IMR-90 (cell line): ENCODE measurements around the gene KCTD4. TPM values are rescaled to one million over a fixed set of nuclear protein-coding genes. Genes with fewer than 3 reads are reported as not detected.

Experiments used
- ATAC-seq: fragments of 200-7000 bp; cut with Tn5 transposase; 2 replicates; pipeline ENCODE4 v1.9.1; 2020; ENCODE audit warnings: low read depth, mild to moderate bottlenecking, moderate library complexity
- BruUV-seq: library from RNA; stranded (reverse); fragments of 400-500 nt; replicated peaks from 2 replicates; lab custom pipeline; 2021; lab: Mats Ljungman, UMichigan
- CTCF ChIA-PET: fragments of 300-600 bp; formaldehyde crosslinking; extraction: SDS; loops from one replicate; lab custom pipeline; 2021; ENCODE audit warnings: antibody characterized with exemption; lab: Yijun Ruan, JAX
- POLR2A ChIA-PET: fragments of 300-600 bp; sonication (Branson Sonifier 250); formaldehyde crosslinking; loops from one replicate; lab custom pipeline; 2022; ENCODE audit warnings: antibody characterized with exemption; ENCODE audit not compliant: unreplicated experiment; lab: Charles Lee
- DNase-seq: peaks from one replicate; pipeline ENCODE4 v3.0.0; 2013
- H2AFZ ChIP-seq: replicated peaks from 2 replicates; pipeline ENCODE3; 2013; ENCODE audit warnings: low read length, mild to moderate bottlenecking; ENCODE audit not compliant: poor library complexity
- H2AK5ac ChIP-seq: 2 replicates; pipeline ENCODE4 v1.6.1; 2013; ENCODE audit warnings: low read depth, low read length, inconsistent platforms
- H2AK9ac ChIP-seq: replicated peaks from 2 replicates; pipeline ENCODE3; 2013; ENCODE audit warnings: mild to moderate bottlenecking, low read depth, low read length, moderate library complexity; ENCODE audit not compliant: poor library complexity
- H2BK120ac ChIP-seq: 2 replicates; pipeline ENCODE4 v1.6.1; 2013; ENCODE audit warnings: low read depth, low read length, inconsistent platforms
- H2BK15ac ChIP-seq: 3 replicates; pipeline ENCODE4 v1.6.1; 2013; ENCODE audit warnings: low read depth, low read length, inconsistent platforms
- H2BK20ac ChIP-seq: 2 replicates; pipeline ENCODE4 v1.6.1; 2013; ENCODE audit warnings: low read depth, mild to moderate bottlenecking, inconsistent platforms, low read length, moderate library complexity
- H2BK5ac ChIP-seq: 2 replicates; pipeline ENCODE4 v1.6.1; 2013; ENCODE audit warnings: mild to moderate bottlenecking, low read depth, low read length, inconsistent platforms; ENCODE audit not compliant: poor library complexity, severe bottlenecking
- H3K14ac ChIP-seq: replicated peaks from 2 replicates; pipeline ENCODE4 v1.6.1; 2013; ENCODE audit warnings: low read depth, low read length, inconsistent platforms
- H3K18ac ChIP-seq: 2 replicates; pipeline ENCODE4 v1.6.1; 2013; ENCODE audit warnings: low read depth, low read length, control low read depth
- H3K23ac ChIP-seq: 2 replicates; pipeline ENCODE4 v1.6.1; 2013; ENCODE audit warnings: low read depth, low read length, inconsistent platforms
- H3K27ac ChIP-seq: 2 replicates; pipeline ENCODE4 v1.5.1; 2013; ENCODE audit warnings: mild to moderate bottlenecking, control low read depth, low read length; ENCODE audit not compliant: insufficient read depth
- H3K27me3 ChIP-seq: 2 replicates; pipeline ENCODE4 v1.6.1; 2013; ENCODE audit warnings: low read length; ENCODE audit not compliant: control insufficient read depth, insufficient read depth
- H3K36me3 ChIP-seq: 2 replicates; pipeline ENCODE4 v1.6.1; 2013; ENCODE audit warnings: low read length, mixed read lengths; ENCODE audit not compliant: control insufficient read depth, insufficient read depth
- H3K4ac ChIP-seq: 2 replicates; pipeline ENCODE4 v1.6.1; 2013; ENCODE audit warnings: low read depth, low read length, inconsistent platforms
- H3K4me1 ChIP-seq: 2 replicates; pipeline ENCODE4 v1.6.1; 2013; ENCODE audit warnings: low read length, mixed read lengths; ENCODE audit not compliant: control insufficient read depth, insufficient read depth
- H3K4me2 ChIP-seq: 2 replicates; pipeline ENCODE4 v1.6.1; 2013; ENCODE audit warnings: low read depth, mild to moderate bottlenecking, control low read depth, low read length, moderate library complexity
- H3K4me3 ChIP-seq: 2 replicates; pipeline ENCODE4 v1.5.1; 2013; ENCODE audit warnings: low read depth, mild to moderate bottlenecking, control low read depth, low read length, moderate library complexity; ENCODE audit not compliant: insufficient read depth
- H3K56ac ChIP-seq: 2 replicates; pipeline ENCODE4 v1.6.1; 2013; ENCODE audit warnings: low read length, inconsistent platforms; ENCODE audit not compliant: insufficient read depth; ENCODE audit errors: extremely low read depth
- H3K79me1 ChIP-seq, 2 experiments: 2 replicates each; pipeline ENCODE4 v1.6.1; 2013; ENCODE audit warnings: low read length in 2 of 2, inconsistent platforms in 1 of 2, low read depth in 1 of 2
- H3K9ac ChIP-seq: 2 replicates; pipeline ENCODE4 v1.6.1; 2013; ENCODE audit warnings: low read depth, low read length, control low read depth
- H3K9me1 ChIP-seq: 2 replicates; pipeline ENCODE4 v1.6.1; 2013; ENCODE audit warnings: low read length, inconsistent platforms; ENCODE audit not compliant: insufficient read depth
- H3K9me3 ChIP-seq: 2 replicates; pipeline ENCODE4 v1.6.1; 2013; ENCODE audit warnings: low read length; ENCODE audit not compliant: control insufficient read depth, insufficient read depth
- H4K20me1 ChIP-seq: 2 replicates; pipeline ENCODE4 v1.6.1; 2013; ENCODE audit warnings: low read length, inconsistent platforms; ENCODE audit not compliant: insufficient read depth
- H4K5ac ChIP-seq: 2 replicates; pipeline ENCODE4 v1.6.1; 2013; ENCODE audit warnings: mild to moderate bottlenecking, low read depth, low read length, control low read depth
- H4K8ac ChIP-seq, 2 experiments: 2 replicates each; pipeline ENCODE4 v1.6.1; 2013; ENCODE audit warnings: low read depth in 2 of 2, low read length in 2 of 2, control low read depth in 1 of 2, inconsistent platforms in 1 of 2
- H4K91ac ChIP-seq: 2 replicates; pipeline ENCODE4 v1.6.1; 2013; ENCODE audit warnings: low read depth, low read length, inconsistent platforms; ENCODE audit not compliant: insufficient read depth
- BHLHE40 ChIP-seq: fragments of 150-350 bp; IDR thresholded peaks from 2 replicates; pipeline ENCODE4 v1.6.1; 2016; ENCODE audit warnings: mild to moderate bottlenecking, low read depth, low read length
- CEBPB ChIP-seq: IDR thresholded peaks from 2 replicates; pipeline ENCODE4 v1.6.1; 2012; ENCODE audit warnings: low read depth, low read length, improper control_type of control experiment
- CHD1 ChIP-seq: IDR thresholded peaks from 2 replicates; pipeline ENCODE4 v1.6.1; 2012; ENCODE audit warnings: low read depth, low read length, improper control_type of control experiment
- FOS ChIP-seq: fragments of 150-350 bp; IDR thresholded peaks from 2 replicates; pipeline ENCODE4 v1.6.1; 2016; ENCODE audit warnings: low read depth, low read length
- MAFK ChIP-seq: IDR thresholded peaks from 2 replicates; pipeline ENCODE4 v1.6.1; 2012; ENCODE audit warnings: low read depth, low read length, improper control_type of control experiment
- RCOR1 ChIP-seq: IDR thresholded peaks from 2 replicates; pipeline ENCODE4 v1.6.1; 2012; ENCODE audit warnings: mild to moderate bottlenecking, low read length, improper control_type of control experiment; ENCODE audit not compliant: insufficient replicate concordance
- RFX5 ChIP-seq: IDR thresholded peaks from 2 replicates; pipeline ENCODE4 v1.8.0; 2012; ENCODE audit warnings: low read depth, mild to moderate bottlenecking, low read length, moderate library complexity
- SMC3 ChIP-seq: fragments of 150-350 bp; IDR thresholded peaks from 2 replicates; pipeline ENCODE4 v1.6.1; 2016; ENCODE audit warnings: low read depth, mild to moderate bottlenecking, antibody characterized with exemption, low read length, moderate library complexity
- dilution Hi-C: fragments of 300-500 bp; cut with HindIII; formaldehyde crosslinking; loops from one replicate; pipeline ENCODE4 v1.14.3; 2018; ENCODE audit warnings: low sequenced_read_pairs; ENCODE audit not compliant: unreplicated experiment
- in situ Hi-C: fragments of 300-500 bp; cut with MboI; formaldehyde crosslinking; loops from 3 replicates; pipeline ENCODE4 v1.14.3; 2019; ENCODE audit warnings: low sequenced_read_pairs, inconsistent platforms, mixed read lengths
- intact Hi-C: fragments of 100-400 bp; cut with micrococcal nuclease; formaldehyde crosslinking; loops from 2 replicates; pipeline ENCODE4 v1.10.0; 2022
- polyA plus RNA-seq, 3 experiments: library from polyadenylated mRNA; depleted of rRNA; stranded (reverse); fragments of >200 nt; gene quantifications; 2 replicates each; pipeline ENCODE4 v1.2.3, GENCODE V29; 2012; ENCODE audit warnings: low replicate concordance in 1 of 3
- total RNA-seq: library from RNA; depleted of rRNA; stranded (reverse); fragments of >200 nt; gene quantifications from 2 replicates; pipeline ENCODE4 v1.2.3, GENCODE V29; 2012
- TF ChIP-seq, protein P1 (sequence below): fragments of 150-350 bp; IDR thresholded peaks from 2 replicates; pipeline ENCODE4 v1.6.1; 2017; ENCODE audit warnings: mild to moderate bottlenecking, antibody characterized with exemption, low read length, low read depth
- TF ChIP-seq, protein P2 (sequence below): fragments of 150-350 bp; IDR thresholded peaks from 2 replicates; pipeline ENCODE4 v1.6.1; 2016; ENCODE audit warnings: low read depth, mild to moderate bottlenecking, low read length, moderate library complexity, borderline replicate concordance

The KCTD4 gene
- total and polyA plus RNA-seq, 2 of the 4 experiments (the other 2 are of a cell fraction): 0.53 to 0.72 TPM

DNA sequence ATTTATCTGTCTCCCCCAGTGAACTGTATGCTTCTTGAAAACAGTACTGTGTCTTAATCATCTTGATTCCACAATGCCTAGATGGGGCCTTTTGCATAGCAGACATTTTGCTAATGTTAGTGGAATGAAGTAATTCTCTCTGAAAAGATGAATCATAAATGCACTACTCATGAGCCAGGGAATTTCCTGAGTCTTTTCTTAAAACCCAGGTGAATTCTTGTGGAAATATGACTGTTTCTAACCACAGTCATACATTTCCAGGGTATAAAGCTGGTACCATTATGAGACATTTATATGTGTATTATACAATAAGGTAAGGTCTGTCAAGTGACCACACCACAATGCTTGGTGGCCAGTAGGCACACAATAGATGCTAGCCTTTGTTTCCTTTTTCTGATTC is 5.5 kb upstream of the KCTD4 start:
- H3K9me3 ChIP-seq: no peaks in the 10 kb centered on the region
- H2BK20ac ChIP-seq: peak overlapping the region; percentile 98
- H3K36me3 ChIP-seq: peaks cover 7% of the 10 kb centered on the region
- peaks cover 3% of the 10 kb centered on the region for H3K9me1 ChIP-seq
- peak overlapping the region; percentile 68 to 93 for H4K8ac ChIP-seq
- H3K4me2 ChIP-seq: peak overlapping the region; percentile 92; the same call in 1 of the 2 replicates
- peak overlapping the region; percentile 90 for H3K23ac ChIP-seq
- peak overlapping the region; percentile 93 for H3K4ac ChIP-seq
- H2AK5ac ChIP-seq: peak overlapping the region; percentile 81
- peak overlapping the region; percentile 100 for H2BK5ac ChIP-seq
- H3K4me3 ChIP-seq: no peak overlapping the region
- intact Hi-C loops (loop anchor here (5.0 kb wide), 2 partner anchors 36 to 76 kb away; no protein-coding TSS in a partner anchor), dilution Hi-C loops (no loop called here), in situ Hi-C loops (no loop called here)
- DNase-seq: peak; percentile 96
- peak overlapping the region; percentile 92; the same call in 2 of the 3 replicates for H2BK15ac ChIP-seq
- H2AK9ac ChIP-seq: no peak overlapping the region
- ChIA-PET POLR2A (interaction anchor here (1.1 kb wide), 1 partner anchor 86 kb away, joined by 3 read pairs; the partner anchor contains the start of gene GTF2F2), CTCF (no interaction called here)
- peak overlapping the region; percentile 94 for H4K5ac ChIP-seq
- TF ChIP-seq BHLHE40: no peak
- TF ChIP-seq RCOR1: peak; percentile 51
- peak; percentile 78 for TF ChIP-seq CEBPB
- TF ChIP-seq, protein P1, sequence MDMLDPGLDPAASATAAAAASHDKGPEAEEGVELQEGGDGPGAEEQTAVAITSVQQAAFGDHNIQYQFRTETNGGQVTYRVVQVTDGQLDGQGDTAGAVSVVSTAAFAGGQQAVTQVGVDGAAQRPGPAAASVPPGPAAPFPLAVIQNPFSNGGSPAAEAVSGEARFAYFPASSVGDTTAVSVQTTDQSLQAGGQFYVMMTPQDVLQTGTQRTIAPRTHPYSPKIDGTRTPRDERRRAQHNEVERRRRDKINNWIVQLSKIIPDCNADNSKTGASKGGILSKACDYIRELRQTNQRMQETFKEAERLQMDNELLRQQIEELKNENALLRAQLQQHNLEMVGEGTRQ: no peak
- TF ChIP-seq MAFK: peak; percentile 73
- 0 out of 2 replicates have a peak, but pooled peaks have one; percentile 11 for TF ChIP-seq RFX5
- TF ChIP-seq CHD1: no peak
- TF ChIP-seq FOS: peak; percentile 88
- TF ChIP-seq SMC3: no peak
- TF ChIP-seq, protein P2, sequence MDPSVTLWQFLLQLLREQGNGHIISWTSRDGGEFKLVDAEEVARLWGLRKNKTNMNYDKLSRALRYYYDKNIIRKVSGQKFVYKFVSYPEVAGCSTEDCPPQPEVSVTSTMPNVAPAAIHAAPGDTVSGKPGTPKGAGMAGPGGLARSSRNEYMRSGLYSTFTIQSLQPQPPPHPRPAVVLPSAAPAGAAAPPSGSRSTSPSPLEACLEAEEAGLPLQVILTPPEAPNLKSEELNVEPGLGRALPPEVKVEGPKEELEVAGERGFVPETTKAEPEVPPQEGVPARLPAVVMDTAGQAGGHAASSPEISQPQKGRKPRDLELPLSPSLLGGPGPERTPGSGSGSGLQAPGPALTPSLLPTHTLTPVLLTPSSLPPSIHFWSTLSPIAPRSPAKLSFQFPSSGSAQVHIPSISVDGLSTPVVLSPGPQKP: no peak
- H4K91ac ChIP-seq: peak overlapping the region; percentile 94
- peak overlapping the region; percentile 42; the same call in 1 of the 2 replicates for H3K9ac ChIP-seq
- H3K4me1 ChIP-seq: peaks cover 17% of the 10 kb centered on the region
- peak overlapping the region; percentile 93 for H3K27ac ChIP-seq
- peak; percentile 87 for ATAC-seq
- peak overlapping the region; percentile 90 for H3K14ac ChIP-seq
- BruUV-seq: no TSS peak
- peak overlapping the region; percentile 94; the same call in 1 of the 2 replicates for H3K56ac ChIP-seq
- H3K79me1 ChIP-seq: peaks cover 26 to 52% of the 10 kb centered on the region in 2 experiments
- peak overlapping the region; percentile 98 for H2BK120ac ChIP-seq
- H3K27me3 ChIP-seq: no peaks in the 10 kb centered on the region
- H2AFZ ChIP-seq: no peak overlapping the region
- H4K20me1 ChIP-seq: no peaks in the 10 kb centered on the region
- H3K18ac ChIP-seq: peak overlapping the region; percentile 98
